HepG2 (cell line): ENCODE measurements around the gene TF. TPM values are rescaled to one million over a fixed set of nuclear protein-coding genes. Genes with fewer than 3 reads are reported as not detected.
A peak's percentile ranks its signal among the peaks of the same experiment; 100 is the strongest.

ENCODE experiments used
- ATAC-seq: fragments of 200-7000 bp; cut with Tn5 transposase; 3 replicates; pipeline ENCODE4 v1.9.1; 2020; ENCODE audit warnings: mild to moderate bottlenecking, moderate library complexity
- BruUV-seq: library from RNA; stranded (reverse); fragments of 400-500 nt; replicated peaks from 2 replicates; lab custom pipeline; 2021; lab: Mats Ljungman, UMichigan
- CTCF ChIA-PET: fragments of 300-600 bp; formaldehyde crosslinking; extraction: SDS; loops from one replicate; lab custom pipeline; 2021; ENCODE audit warnings: low total read pairs, inconsistent platforms, low intra/inter-chr PET ratio; lab: Yijun Ruan, JAX
- POLR2A ChIA-PET: fragments of 350-600 bp; sonication (Branson Sonifier 250); formaldehyde crosslinking; loops from one replicate; lab custom pipeline; 2020; ENCODE audit warnings: antibody characterized with exemption, inconsistent platforms; lab: Yijun Ruan, JAX
- DNase-seq: peaks from one replicate; pipeline ENCODE4 v3.0.0-alpha.2; 2015; ENCODE audit warnings: low spot score
- FAIRE-seq: peaks from 3 replicates; lab custom pipeline; 2011; peaks lifted over from hg19 to GRCh38; lab: Jason Lieb, UNC
- H2AFZ ChIP-seq: one replicate; pipeline ENCODE4 v1.6.1; 2011; ENCODE audit warnings: low read length, inconsistent platforms
- H3K27ac ChIP-seq: fragments of 300-600 bp; 3 replicates; pipeline ENCODE4 v1.8.0; 2011; ENCODE audit warnings: mixed run types, mild to moderate bottlenecking, mixed read lengths, low read length, inconsistent platforms; ENCODE audit not compliant: insufficient read depth; ENCODE audit errors: extremely low read length
- H3K27me3 ChIP-seq, 2 experiments: fragments of 200-600 bp in 1 of 2; 2 replicates in 1 of 2; 3 replicates in 1 of 2; pipeline versions ENCODE4 v1.6.0 to v1.8.0; 2011; ENCODE audit warnings: low read length in 2 of 2, mild to moderate bottlenecking in 2 of 2, moderate library complexity in 2 of 2, inconsistent platforms in 1 of 2; ENCODE audit not compliant: insufficient read depth in 2 of 2, control insufficient read depth in 1 of 2
- H3K36me3 ChIP-seq, 2 experiments: fragments of 200-600 bp in 1 of 2; replicated peaks in 1 of 2; 2 replicates in 1 of 2; 3 replicates in 1 of 2; pipeline versions ENCODE4 v1.5.1 to v1.8.0; 2011; ENCODE audit warnings: low read length in 2 of 2, inconsistent platforms in 1 of 2; ENCODE audit not compliant: insufficient read depth in 2 of 2, control insufficient read depth in 1 of 2
- H3K4me1 ChIP-seq: 2 replicates; pipeline ENCODE4 v1.5.1; 2012; ENCODE audit warnings: low read length, inconsistent platforms; ENCODE audit not compliant: insufficient read depth
- H3K4me2 ChIP-seq: 2 replicates; pipeline ENCODE4 v1.6.0; 2011; ENCODE audit warnings: low read depth, low read length, inconsistent platforms
- H3K4me3 ChIP-seq, 3 experiments: fragments of 200-600 bp in 1 of 3; sonication (generic), shearing (Covaris generic) in 1 of 3; replicated peaks in 1 of 3; 2 replicates each; pipeline ENCODE4 v1.5.1; 2011 to 2016; ENCODE audit warnings: low read length in 3 of 3, inconsistent platforms in 2 of 3, low read depth in 2 of 3, mild to moderate bottlenecking in 2 of 3, control low read depth in 1 of 3, mixed read lengths in 1 of 3; ENCODE audit not compliant: insufficient read depth in 1 of 3
- H3K79me2 ChIP-seq: one replicate; pipeline ENCODE4 v1.6.1; 2011; ENCODE audit warnings: low read length, inconsistent platforms; ENCODE audit not compliant: insufficient read depth
- H3K9ac ChIP-seq: 2 replicates; pipeline ENCODE4 v1.6.0; 2011; ENCODE audit warnings: mild to moderate bottlenecking, low read depth, low read length, inconsistent platforms; ENCODE audit not compliant: insufficient read depth
- H3K9me3 ChIP-seq: 2 replicates; pipeline ENCODE4 v1.5.1; 2012; ENCODE audit warnings: mild to moderate bottlenecking, low read length
- H4K20me1 ChIP-seq: 2 replicates; pipeline ENCODE4 v1.6.0; 2011; ENCODE audit warnings: inconsistent platforms, mild to moderate bottlenecking, low read length, moderate library complexity; ENCODE audit not compliant: insufficient read depth
- AGO2 ChIP-seq: fragments of 200-400 bp; formaldehyde crosslinking; optimal IDR thresholded peaks from 2 replicates; pipeline ENCODE3; 2017; ENCODE audit warnings: mild to moderate bottlenecking, low read depth, low read length, moderate library complexity
- BORCS8-MEF2B ChIP-seq: sonication (generic); formaldehyde crosslinking; IDR thresholded peaks from 2 replicates; pipeline ENCODE4 v1.8.0; 2022; ENCODE audit warnings: mild to moderate bottlenecking, missing genetic modification reagents
- FOXM1 ChIP-seq: sonication (generic); formaldehyde crosslinking; IDR thresholded peaks from 2 replicates; pipeline ENCODE4 v1.5.0; 2020; ENCODE audit warnings: missing genetic modification reagents
- IRX3 ChIP-seq: sonication (generic); formaldehyde crosslinking; IDR thresholded peaks from 2 replicates; pipeline ENCODE4 v1.8.1; 2023; ENCODE audit warnings: mild to moderate bottlenecking, low read depth, missing genetic modification reagents, borderline replicate concordance
- MBD4 ChIP-seq: IDR thresholded peaks from 2 replicates; pipeline ENCODE4 v1.6.1; 2012; ENCODE audit warnings: low read length, inconsistent platforms, borderline replicate concordance
- MXD1 ChIP-seq: sonication (generic); formaldehyde crosslinking; IDR thresholded peaks from 2 replicates; pipeline ENCODE4 v1.4.0; 2020; ENCODE audit warnings: mild to moderate bottlenecking, missing genetic modification reagents
- NONO ChIP-seq, 2 experiments: fragments of 450-650 bp in 1 of 2; sonication (generic) in 1 of 2; formaldehyde crosslinking in 1 of 2; IDR thresholded peaks in 1 of 2; conservative IDR thresholded peaks in 1 of 2; 2 replicates each; pipeline versions ENCODE4 v1.6.1 to v1.8.0; 2017 to 2022; ENCODE audit warnings: mild to moderate bottlenecking in 1 of 2, missing genetic modification reagents in 1 of 2, moderate library complexity in 1 of 2
- POLR2A ChIP-seq, 2 experiments: IDR thresholded peaks; 2 replicates each; pipeline ENCODE4 v1.6.1; 2011; ENCODE audit warnings: low read depth in 2 of 2, low read length in 2 of 2, mild to moderate bottlenecking in 1 of 2, moderate library complexity in 1 of 2; ENCODE audit not compliant: insufficient read depth in 1 of 2
- POLR2AphosphoS5 ChIP-seq: IDR thresholded peaks from 2 replicates; pipeline ENCODE4 v1.6.1; 2012; ENCODE audit warnings: low read depth, low read length
- RAD51 ChIP-seq: fragments of 450-650 bp; IDR thresholded peaks from 2 replicates; pipeline ENCODE4 v1.6.1; 2016; ENCODE audit warnings: borderline replicate concordance
- RBFOX2 ChIP-seq: fragments of 200-400 bp; formaldehyde crosslinking; IDR thresholded peaks from 2 replicates; pipeline ENCODE4 v1.6.1; 2017; ENCODE audit warnings: low read depth, mild to moderate bottlenecking, low read length
- SAFB2 ChIP-seq: sonication (generic); formaldehyde crosslinking; IDR thresholded peaks from 2 replicates; pipeline ENCODE4 v1.5.1; 2020; ENCODE audit warnings: missing genetic modification reagents, low read depth, mild to moderate bottlenecking, borderline replicate concordance
- SRSF1 ChIP-seq: fragments of 200-400 bp; formaldehyde crosslinking; optimal IDR thresholded peaks from 2 replicates; pipeline ENCODE3; 2017; ENCODE audit warnings: mild to moderate bottlenecking, low read depth, low read length, moderate library complexity
- TOPORS ChIP-seq: sonication (generic); formaldehyde crosslinking; IDR thresholded peaks from 2 replicates; pipeline ENCODE4 v1.8.0; 2023; ENCODE audit warnings: mild to moderate bottlenecking, missing genetic modification reagents
- ZC3H13 ChIP-seq: sonication (generic); formaldehyde crosslinking; IDR thresholded peaks from 2 replicates; pipeline ENCODE4 v1.8.1; 2023; ENCODE audit warnings: mild to moderate bottlenecking, missing genetic modification reagents, moderate library complexity
- ZNF558 ChIP-seq: sonication (generic); formaldehyde crosslinking; IDR thresholded peaks from 2 replicates; pipeline ENCODE4 v1.9.0; 2022; ENCODE audit warnings: mild to moderate bottlenecking, missing genetic modification reagents, borderline replicate concordance
- ZNF607 ChIP-seq: sonication (generic); formaldehyde crosslinking; IDR thresholded peaks from 2 replicates; pipeline ENCODE4 v1.5.1; 2020; ENCODE audit warnings: missing genetic modification reagents, mild to moderate bottlenecking, borderline replicate concordance
- ZNF7 ChIP-seq: IDR thresholded peaks from 2 replicates; pipeline ENCODE4 v1.6.1; 2016; ENCODE audit warnings: missing biosample characterization, missing genetic modification reagents
- ZNF772 ChIP-seq: sonication (generic); formaldehyde crosslinking; IDR thresholded peaks from 2 replicates; pipeline ENCODE4 v1.5.0; 2020; ENCODE audit warnings: mild to moderate bottlenecking, missing genetic modification reagents
- WGBS: methylation state at CpG from one replicate; pipeline ENCODE4 v1.1.6; 2017; ENCODE audit warnings: low lambda C conversion rate; 5-methylcytosine and 5-hydroxymethylcytosine counted together
- in situ Hi-C: cut with HindIII; loops from 2 replicates; pipeline ENCODE4 v1.10.0; 2017; ENCODE audit warnings: low pct_unique_long_range_greater_than_20kb; ENCODE audit not compliant: extremely low pct_ligation_motif_present
- intact Hi-C: fragments of 100-400 bp; cut with micrococcal nuclease; formaldehyde crosslinking; loops from one replicate; pipeline ENCODE4 v1.10.0; 2022; ENCODE audit not compliant: unreplicated experiment
- polyA plus RNA-seq, 8 experiments: library from polyadenylated mRNA; depleted of rRNA in 3 of 8; stranded (reverse) in 7 of 8; unstranded in 1 of 8; fragments of >200 nt; fragmentation: Illumina TruSeq in 4 of 8; extraction: Trizol in 4 of 8; gene quantifications; 2 replicates each; pipeline versions ENCODE4 v1.2.1 to v1.2.3, GENCODE V29; 2011 to 2016; ENCODE audit warnings: low read depth in 4 of 8, missing spikeins in 1 of 8, mixed read lengths in 1 of 8; ENCODE audit not compliant: insufficient read depth in 1 of 8
- total RNA-seq, 5 experiments: library from RNA; depleted of rRNA; stranded (reverse); fragments of >200 nt; fragmentation: Illumina TruSeq; extraction: Trizol; gene quantifications; 2 replicates each; pipeline ENCODE4 v1.2.3, GENCODE V29; 2016; ENCODE audit warnings: low read depth in 1 of 5

TF gene
- total and polyA plus RNA-seq, 2 of the 13 experiments (the other 11 are each of a cell fraction or from before 2014, with no cell fraction given), result 10,074 to 11,821 TPM

GRCh38 chr3:133756716-133757694 lies 10.8 kb downstream of the TF start:
- Histone ChIP-seq H3K36me3 (peaks cover 57 to 95% of the 10 kb centered on the region in 2 experiments), H3K4me2 (no peak overlapping the region), H3K4me1 (peaks cover 43% of the 10 kb centered on the region), H3K9ac (no peak overlapping the region), H2AFZ (no peak overlapping the region), H3K27ac (no peak overlapping the region), H3K79me2 (peaks cover 14% of the 10 kb centered on the region), H3K4me3 (no peak overlapping the region), H4K20me1 (peaks cover 72% of the 10 kb centered on the region), H3K9me3 (no peaks in the 10 kb centered on the region), H3K27me3 (no peaks in the 10 kb centered on the region)
- intact Hi-C loops (no loop called here), in situ Hi-C loops (no loop called here)
- ATAC-seq, result no peak; the same call in 2 of the 3 replicates
- ChIA-PET POLR2A (interaction anchor here (1.0 to 2.9 kb wide), 3 partner anchors 11 to 95 kb away, joined by 3 to 7 read pairs (median 6); partner anchors contain the start of genes TF and TOPBP1), CTCF (no interaction called here)
- WGBS, result 97% methylated on average over 20 of the region's 20 CpGs
- DNase-seq, result no peak
- no TSS peak for BruUV-seq
- FAIRE-seq, result no peak
- TF ChIP-seq ZNF7 (CRISPR knock-in tag) (no peak), POLR2A (IDR thresholded peaks at IDR 0.05; ENCODE audit: insufficient read depth in 1 of 2, low read depth in 2 of 2, low read length in 2 of 2) (peak in 1 of 2 experiments; percentile 47; a peak in 3 of 4 replicates), MXD1 (CRISPR knock-in tag) (no peak), POLR2AphosphoS5 (peak; percentile 44), NONO (IDR thresholded peaks at IDR 0.05) (no peak), NONO (CRISPR knock-in tag; conservative IDR thresholded peaks at IDR 0.05) (peak; percentile 38; the same call in 1 of the 2 replicates), IRX3 (CRISPR knock-in tag) (0 out of 2 replicates have a peak, but pooled peaks have one; percentile 22), ZNF607 (0 out of 2 replicates have a peak, but pooled peaks have one; percentile 44), MBD4 (0 out of 2 replicates have a peak, but pooled peaks have one; percentile 15), SRSF1 (peak; percentile 24), AGO2 (peak; percentile 93), RAD51 (no peak), TOPORS (CRISPR knock-in tag) (peak; percentile 88; the same call in 1 of the 2 replicates), FOXM1 (CRISPR knock-in tag) (no peak), ZNF772 (CRISPR knock-in tag) (0 out of 2 replicates have a peak, but pooled peaks have one; percentile 40), ZC3H13 (CRISPR knock-in tag) (0 out of 2 replicates have a peak, but pooled peaks have one; percentile 44), SAFB2 (CRISPR knock-in tag) (no peak), RBFOX2 (peak; percentile 31), ZNF558 (0 out of 2 replicates have a peak, but pooled peaks have one; percentile 43), BORCS8-MEF2B (CRISPR knock-in tag) (0 out of 2 replicates have a peak, but pooled peaks have one; percentile 46)
